Uterus (tissue), 2 donors: Measurements from ENCODE around the gene ANKRD12.

Experiments
- CTCF ChIP-seq, 4 experiments: fragments of 200-600 bp in 2 of 4; fragments of 450-650 bp in 2 of 4; sonication (generic) in 2 of 4; IDR thresholded peaks; one replicate each; pipeline ENCODE4 v1.5.1; 2016 to 2019; ENCODE audit warnings: antibody characterized with exemption in 4 of 4, mild to moderate bottlenecking in 2 of 4, moderate library complexity in 1 of 4
- POLR2A ChIP-seq, 2 donors: fragments of 450-650 bp; IDR thresholded peaks; one replicate each; pipeline ENCODE4 v1.6.1; 2016; ENCODE audit warnings: antibody characterized with exemption in 2 of 2, mild to moderate bottlenecking in 1 of 2, moderate library complexity in 1 of 2

GRCh38 chr18:9133225-9133624, 3.4 kb upstream of the ANKRD12 start:
- TF ChIP-seq CTCF (IDR thresholded peaks at IDR 0.05) (no peak), POLR2A (IDR thresholded peaks at IDR 0.05) (no peak)
